ENCODE data around the gene SORD.
"Not testable (repeated sequence)": the region's sequence is repeated elsewhere in the genome, so short reads cannot be mapped to it uniquely, and the experiment has no call there.

The SORD gene

GRCh38 chr15:45097466-45097865, 74.5 kb downstream of the SORD start:
- Histone ChIP-seq H3K27ac (ENCODE audit: low read length) (no peak overlapping the region), H3K4me1 (ENCODE audit: control insufficient read depth, insufficient read depth, low read length) (peaks cover 7% of the 10 kb centered on the region; the same call in 1 of the 2 replicates), H3K4me3 (ENCODE audit: low read length) (no peak overlapping the region), H3K36me3 (ENCODE audit: control insufficient read depth, insufficient read depth, low read length) (no peaks in the 10 kb centered on the region), H3K9me3 (ENCODE audit: control insufficient read depth, insufficient read depth, low read length) (no peaks in the 10 kb centered on the region), H3K27me3 (ENCODE audit: control insufficient read depth, insufficient read depth, low read length) (no peaks in the 10 kb centered on the region)
- no peak for DNase-seq (ENCODE audit: low read depth, low spot score)
- WGBS (ENCODE audit: insufficient coverage, insufficient read length), result no CpG with 5 or more reads among the region's 7 CpGs

GRCh38 chr15:45099549-45100165, 76.7 kb downstream of the SORD start:
- no CpG with 5 or more reads among the region's 23 CpGs for WGBS (ENCODE audit: insufficient coverage, insufficient read length)
- Histone ChIP-seq H3K9me3 (ENCODE audit: control insufficient read depth, insufficient read depth, low read length) (no peaks in the 10 kb centered on the region), H3K36me3 (ENCODE audit: control insufficient read depth, insufficient read depth, low read length) (no peaks in the 10 kb centered on the region), H3K4me3 (ENCODE audit: low read length) (no peak overlapping the region), H3K27ac (ENCODE audit: low read length) (no peak overlapping the region), H3K4me1 (ENCODE audit: control insufficient read depth, insufficient read depth, low read length) (peaks cover 7% of the 10 kb centered on the region; the same call in 1 of the 2 replicates), H3K27me3 (ENCODE audit: control insufficient read depth, insufficient read depth, low read length) (no peaks in the 10 kb centered on the region)
- no peak for DNase-seq (ENCODE audit: low read depth, low spot score)

GRCh38 chr15:45100884-45101625, 78.1 kb downstream of the SORD start:
- Histone ChIP-seq H3K9me3 (ENCODE audit: control insufficient read depth, insufficient read depth, low read length) (no peaks in the 10 kb centered on the region), H3K4me1 (ENCODE audit: control insufficient read depth, insufficient read depth, low read length) (peaks cover 7% of the 10 kb centered on the region; the same call in 1 of the 2 replicates), H3K36me3 (ENCODE audit: control insufficient read depth, insufficient read depth, low read length) (no peaks in the 10 kb centered on the region), H3K27ac (ENCODE audit: low read length) (no peak overlapping the region), H3K4me3 (ENCODE audit: low read length) (no peak overlapping the region), H3K27me3 (ENCODE audit: control insufficient read depth, insufficient read depth, low read length) (no peaks in the 10 kb centered on the region)
- WGBS (ENCODE audit: insufficient coverage, insufficient read length), result no CpG with 5 or more reads among the region's 7 CpGs
- no peak for DNase-seq (ENCODE audit: low read depth, low spot score)

- WGBS (ENCODE audit: insufficient coverage, insufficient read length), result no CpG with 5 or more reads among the region's 12 CpGs
- H3K36me3 ChIP-seq (ENCODE audit: control insufficient read depth, insufficient read depth, low read length), result no peaks in the 10 kb centered on the region
- H3K4me1 ChIP-seq (ENCODE audit: control insufficient read depth, insufficient read depth, low read length), result peaks cover 7% of the 10 kb centered on the region; the same call in 1 of the 2 replicates
- no peaks in the 10 kb centered on the region for H3K9me3 ChIP-seq (ENCODE audit: control insufficient read depth, insufficient read depth, low read length)
- H3K27me3 ChIP-seq (ENCODE audit: control insufficient read depth, insufficient read depth, low read length), result no peaks in the 10 kb centered on the region
- no peak overlapping the region for H3K4me3 ChIP-seq (ENCODE audit: low read length)
- no peak for DNase-seq (ENCODE audit: low read depth, low spot score)
- no peak overlapping the region for H3K27ac ChIP-seq (ENCODE audit: low read length)
Observed at GRCh38 chr15:45101749-45102148, 78.8 kb downstream of the SORD start.

- no peak overlapping the region for H3K4me3 ChIP-seq (ENCODE audit: low read length)
- no CpG with 5 or more reads among the region's 6 CpGs for WGBS (ENCODE audit: insufficient coverage, insufficient read length)
- no peak overlapping the region for H3K27ac ChIP-seq (ENCODE audit: low read length)
- no peak for DNase-seq (ENCODE audit: low read depth, low spot score)
- H3K36me3 ChIP-seq (ENCODE audit: control insufficient read depth, insufficient read depth, low read length), result no peaks in the 10 kb centered on the region
- no peaks in the 10 kb centered on the region for H3K9me3 ChIP-seq (ENCODE audit: control insufficient read depth, insufficient read depth, low read length)
- H3K27me3 ChIP-seq (ENCODE audit: control insufficient read depth, insufficient read depth, low read length), result no peaks in the 10 kb centered on the region
- peaks cover 7% of the 10 kb centered on the region; the same call in 1 of the 2 replicates for H3K4me1 ChIP-seq (ENCODE audit: control insufficient read depth, insufficient read depth, low read length)
Observed at GRCh38 chr15:45102226-45102625, 79.2 kb downstream of the SORD start.

- not testable (repeated sequence) for H3K27me3 ChIP-seq (ENCODE audit: control insufficient read depth, insufficient read depth, low read length); DNase-seq (ENCODE audit: low read depth, low spot score)
- WGBS (ENCODE audit: insufficient coverage, insufficient read length), result no CpG with 5 or more reads among the region's 9 CpGs
Observed at GRCh38 chr15:45104170-45104569, 81.2 kb downstream of the SORD start.

GRCh38 chr15:45105586-45105985, 82.6 kb downstream of the SORD start:
- no peak for DNase-seq (ENCODE audit: low read depth, low spot score)
- Histone ChIP-seq H3K9me3 (ENCODE audit: control insufficient read depth, insufficient read depth, low read length) (no peaks in the 10 kb centered on the region), H3K4me1 (ENCODE audit: control insufficient read depth, insufficient read depth, low read length) (peaks cover 7% of the 10 kb centered on the region; the same call in 1 of the 2 replicates), H3K4me3 (ENCODE audit: low read length) (no peak overlapping the region), H3K27me3 (ENCODE audit: control insufficient read depth, insufficient read depth, low read length) (peaks cover 12% of the 10 kb centered on the region), H3K36me3 (ENCODE audit: control insufficient read depth, insufficient read depth, low read length) (no peaks in the 10 kb centered on the region), H3K27ac (ENCODE audit: low read length) (no peak overlapping the region)
- no CpG with 5 or more reads among the region's 11 CpGs for WGBS (ENCODE audit: insufficient coverage, insufficient read length)

More at GRCh38 chr15:45104170-45104569, 81.2 kb downstream of the SORD start:
- not testable (repeated sequence) for H3K4me3 ChIP-seq (ENCODE audit: low read length); H3K9me3 ChIP-seq (ENCODE audit: control insufficient read depth, insufficient read depth, low read length); H3K27ac ChIP-seq (ENCODE audit: low read length); H3K36me3 ChIP-seq (ENCODE audit: control insufficient read depth, insufficient read depth, low read length); H3K4me1 ChIP-seq (ENCODE audit: control insufficient read depth, insufficient read depth, low read length)

GRCh38 chr15:45106002-45106790, 83.2 kb downstream of the SORD start:
- Histone ChIP-seq H3K4me1 (ENCODE audit: control insufficient read depth, insufficient read depth, low read length) (peaks cover 4% of the 10 kb centered on the region; the same call in 1 of the 2 replicates), H3K27ac (ENCODE audit: low read length) (no peak overlapping the region), H3K36me3 (ENCODE audit: control insufficient read depth, insufficient read depth, low read length) (no peaks in the 10 kb centered on the region), H3K9me3 (ENCODE audit: control insufficient read depth, insufficient read depth, low read length) (no peaks in the 10 kb centered on the region), H3K4me3 (ENCODE audit: low read length) (no peak overlapping the region), H3K27me3 (ENCODE audit: control insufficient read depth, insufficient read depth, low read length) (peaks cover 13% of the 10 kb centered on the region)
- DNase-seq (ENCODE audit: low read depth, low spot score), result no peak
- no CpG with 5 or more reads among the region's 15 CpGs for WGBS (ENCODE audit: insufficient coverage, insufficient read length)

- no peak for DNase-seq (ENCODE audit: low read depth, low spot score)
- Histone ChIP-seq H3K4me3 (ENCODE audit: low read length) (no peak overlapping the region), H3K4me1 (ENCODE audit: control insufficient read depth, insufficient read depth, low read length) (peaks cover 2% of the 10 kb centered on the region; the same call in 1 of the 2 replicates), H3K9me3 (ENCODE audit: control insufficient read depth, insufficient read depth, low read length) (no peaks in the 10 kb centered on the region), H3K27me3 (ENCODE audit: control insufficient read depth, insufficient read depth, low read length) (peaks cover 32% of the 10 kb centered on the region), H3K27ac (ENCODE audit: low read length) (no peak overlapping the region), H3K36me3 (ENCODE audit: control insufficient read depth, insufficient read depth, low read length) (no peaks in the 10 kb centered on the region)
- WGBS (ENCODE audit: insufficient coverage, insufficient read length), result no CpG with 5 or more reads among the region's 10 CpGs
Observed at GRCh38 chr15:45107941-45108630, 85.1 kb downstream of the SORD start.

All from iPS DF 6.9 (cell line).